H1 (cell line): ENCODE results near the gene RCBTB2. TPM values are rescaled to one million over a fixed set of nuclear protein-coding genes. Genes with fewer than 3 reads are reported as not detected.

Experiments used
- EGR1 ChIP-seq: IDR thresholded peaks from 2 replicates; pipeline ENCODE4 v1.6.1; 2011; ENCODE audit warnings: low read depth, low read length, borderline replicate concordance
- GABPA ChIP-seq: IDR thresholded peaks from 2 replicates; pipeline ENCODE4 v1.6.1; 2011; ENCODE audit warnings: mild to moderate bottlenecking, low read length, moderate library complexity, borderline replicate concordance; ENCODE audit not compliant: insufficient read depth
- KDM1A ChIP-seq: fragments of 200-600, 300-600 bp; sonication (generic); IDR thresholded peaks from 2 replicates; pipeline ENCODE4 v1.7.1; 2016; ENCODE audit warnings: mild to moderate bottlenecking, low read length, borderline replicate concordance
- KDM5A ChIP-seq: fragments of 200-600 bp; IDR thresholded peaks from 2 replicates; pipeline ENCODE4 v1.7.1; 2012; ENCODE audit warnings: mild to moderate bottlenecking, low read length, inconsistent platforms, mixed read lengths
- PHF8 ChIP-seq: fragments of 200-600 bp; sonication (generic); conservative IDR thresholded peaks from 2 replicates; pipeline ENCODE4 v1.7.1; 2012; ENCODE audit warnings: low read depth, mild to moderate bottlenecking, inconsistent platforms, low read length, moderate library complexity
- SP2 ChIP-seq: IDR thresholded peaks from 2 replicates; pipeline ENCODE4 v1.6.1; 2012; ENCODE audit warnings: mild to moderate bottlenecking, low read length, inconsistent platforms
- TCF12 ChIP-seq: IDR thresholded peaks from 2 replicates; pipeline ENCODE4 v1.6.1; 2011; ENCODE audit warnings: low read depth, mild to moderate bottlenecking, low read length
- polyA plus RNA-seq, 7 experiments: library from polyadenylated mRNA; depleted of rRNA in 3 of 7; stranded (reverse) in 5 of 7; unstranded in 2 of 7; fragments of >200 nt in 5 of 7; fragments of 200-250 nt in 2 of 7; gene quantifications; 1 replicate in 5 of 7; 2 replicates in 1 of 7; 4 replicates in 1 of 7; pipeline versions ENCODE4 v1.2.1 to v1.2.3, GENCODE V29; 2011 to 2013; ENCODE audit warnings: missing spikeins in 2 of 7, mixed read lengths in 2 of 7
- total RNA-seq: library from RNA; stranded (reverse); fragmentation: NEBNext Ultra II Directional; extraction: Animal tissue kit (Norgen Biotek cat#: 25700); gene quantifications from 2 replicates; pipeline ENCODE4 v1.2.1, GENCODE V29; 2021

Gene RCBTB2
- total and polyA plus RNA-seq, 2 of the 8 experiments (the other 6 are each of a cell fraction or from before 2014, with no cell fraction given) = 5.2 to 8.4 TPM

- TF ChIP-seq GABPA (no peak), KDM1A (no peak), SP2 (no peak), TCF12 (no peak), EGR1 (no peak), KDM5A (no peak), PHF8 (no peak)
These were observed 86.4 kb downstream of the RCBTB2 start (continued) for GRCh38 chr13:48446464-48446863.
